A673 (cell line): ENCODE data around the gene CFAP46.

Experiments used
- EZH2 ChIP-seq: fragments of 200-600 bp; sonication (generic); IDR thresholded peaks from 2 replicates; pipeline ENCODE4 v1.6.1; 2017; ENCODE audit warnings: borderline replicate concordance, low read depth, mild to moderate bottlenecking, mixed read lengths, antibody characterized with exemption, low read length; ENCODE audit not compliant: poor library complexity, severe bottlenecking
- TF ChIP-seq, protein P1 (sequence below): fragments of 300-800, 200-600 bp; sonication (generic); conservative IDR thresholded peaks from 2 replicates; pipeline ENCODE4 v1.5.1; 2017; ENCODE audit warnings: low read depth, mild to moderate bottlenecking, antibody characterized with exemption, low read length, moderate library complexity, mixed read lengths

DNA sequence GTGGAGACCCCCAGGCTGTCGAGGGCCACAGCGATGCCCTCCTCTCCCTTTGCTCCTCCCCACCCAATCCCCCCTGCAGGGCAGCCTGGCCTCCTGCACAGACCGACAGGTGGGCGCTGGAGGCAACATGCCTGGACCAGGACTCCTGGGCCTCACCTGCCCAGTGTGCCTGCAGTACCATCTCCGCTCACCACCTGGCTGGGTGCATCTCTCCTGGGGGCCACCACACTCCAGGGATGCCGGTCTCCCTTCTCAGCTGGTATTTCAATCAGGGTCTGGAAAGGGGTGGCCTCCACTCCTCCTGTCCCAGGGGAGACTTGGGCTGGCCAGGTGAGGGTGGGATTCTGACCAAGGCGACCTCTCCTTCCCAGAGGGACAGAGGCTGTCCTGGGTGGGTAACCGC is 17.2 kb upstream of the CFAP46 start:
- TF ChIP-seq, protein P1, sequence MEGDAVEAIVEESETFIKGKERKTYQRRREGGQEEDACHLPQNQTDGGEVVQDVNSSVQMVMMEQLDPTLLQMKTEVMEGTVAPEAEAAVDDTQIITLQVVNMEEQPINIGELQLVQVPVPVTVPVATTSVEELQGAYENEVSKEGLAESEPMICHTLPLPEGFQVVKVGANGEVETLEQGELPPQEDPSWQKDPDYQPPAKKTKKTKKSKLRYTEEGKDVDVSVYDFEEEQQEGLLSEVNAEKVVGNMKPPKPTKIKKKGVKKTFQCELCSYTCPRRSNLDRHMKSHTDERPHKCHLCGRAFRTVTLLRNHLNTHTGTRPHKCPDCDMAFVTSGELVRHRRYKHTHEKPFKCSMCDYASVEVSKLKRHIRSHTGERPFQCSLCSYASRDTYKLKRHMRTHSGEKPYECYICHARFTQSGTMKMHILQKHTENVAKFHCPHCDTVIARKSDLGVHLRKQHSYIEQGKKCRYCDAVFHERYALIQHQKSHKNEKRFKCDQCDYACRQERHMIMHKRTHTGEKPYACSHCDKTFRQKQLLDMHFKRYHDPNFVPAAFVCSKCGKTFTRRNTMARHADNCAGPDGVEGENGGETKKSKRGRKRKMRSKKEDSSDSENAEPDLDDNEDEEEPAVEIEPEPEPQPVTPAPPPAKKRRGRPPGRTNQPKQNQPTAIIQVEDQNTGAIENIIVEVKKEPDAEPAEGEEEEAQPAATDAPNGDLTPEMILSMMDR: no peak
- no peak for TF ChIP-seq EZH2
